ENCODE results near the gene C9orf50.
A peak's percentile ranks its signal among the peaks of the same experiment; 100 is the strongest.

C9orf50 gene

DNA sequence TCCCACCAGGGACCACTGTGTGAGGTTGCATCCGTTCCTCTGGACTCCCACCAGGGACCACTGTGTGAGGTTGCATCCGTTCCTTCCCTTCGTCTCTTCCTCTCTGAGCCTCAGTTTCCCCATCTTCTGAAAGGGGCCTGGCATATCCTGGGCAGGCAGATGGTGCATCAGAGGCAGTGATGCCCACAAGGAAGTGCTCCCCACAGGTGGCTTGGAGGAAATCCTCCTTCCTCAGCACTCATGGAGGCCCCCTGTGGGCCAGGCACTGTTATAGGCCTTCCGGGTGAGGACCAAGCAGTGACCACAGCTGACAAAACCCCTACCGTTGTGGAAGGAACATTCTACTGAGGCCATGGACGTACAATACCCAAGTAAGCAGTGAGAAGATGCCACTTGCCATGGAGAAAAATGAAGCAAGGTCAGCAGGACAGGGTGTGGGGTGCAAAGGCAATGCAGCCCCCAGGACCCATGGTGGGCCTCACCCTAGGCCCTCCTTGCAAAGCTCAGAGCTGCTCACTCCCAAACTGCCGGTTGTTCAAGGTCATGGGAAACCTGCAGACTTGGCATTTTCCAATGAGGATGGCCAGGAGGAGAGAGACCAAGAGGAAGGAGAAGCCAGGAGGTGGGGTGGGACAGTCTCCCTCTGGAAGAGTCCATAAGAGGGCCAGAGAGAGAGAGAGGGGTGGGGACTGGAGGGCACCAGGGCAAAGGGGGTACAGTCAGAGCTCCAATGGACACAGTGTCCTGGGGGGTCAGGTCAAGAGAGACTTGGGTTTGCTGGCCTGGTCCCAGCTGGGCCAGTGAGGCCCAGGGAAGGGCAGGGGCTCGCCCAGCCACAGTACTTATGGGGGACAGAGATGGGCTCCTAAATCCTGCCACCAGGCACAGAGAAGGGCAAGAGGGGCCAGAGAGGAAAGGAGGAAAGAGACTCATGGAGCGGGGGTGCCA is 51.1 kb downstream of the C9orf50 start:
- peak in 1 of 2 experiments; percentile 40 for DNase-seq

DNA sequence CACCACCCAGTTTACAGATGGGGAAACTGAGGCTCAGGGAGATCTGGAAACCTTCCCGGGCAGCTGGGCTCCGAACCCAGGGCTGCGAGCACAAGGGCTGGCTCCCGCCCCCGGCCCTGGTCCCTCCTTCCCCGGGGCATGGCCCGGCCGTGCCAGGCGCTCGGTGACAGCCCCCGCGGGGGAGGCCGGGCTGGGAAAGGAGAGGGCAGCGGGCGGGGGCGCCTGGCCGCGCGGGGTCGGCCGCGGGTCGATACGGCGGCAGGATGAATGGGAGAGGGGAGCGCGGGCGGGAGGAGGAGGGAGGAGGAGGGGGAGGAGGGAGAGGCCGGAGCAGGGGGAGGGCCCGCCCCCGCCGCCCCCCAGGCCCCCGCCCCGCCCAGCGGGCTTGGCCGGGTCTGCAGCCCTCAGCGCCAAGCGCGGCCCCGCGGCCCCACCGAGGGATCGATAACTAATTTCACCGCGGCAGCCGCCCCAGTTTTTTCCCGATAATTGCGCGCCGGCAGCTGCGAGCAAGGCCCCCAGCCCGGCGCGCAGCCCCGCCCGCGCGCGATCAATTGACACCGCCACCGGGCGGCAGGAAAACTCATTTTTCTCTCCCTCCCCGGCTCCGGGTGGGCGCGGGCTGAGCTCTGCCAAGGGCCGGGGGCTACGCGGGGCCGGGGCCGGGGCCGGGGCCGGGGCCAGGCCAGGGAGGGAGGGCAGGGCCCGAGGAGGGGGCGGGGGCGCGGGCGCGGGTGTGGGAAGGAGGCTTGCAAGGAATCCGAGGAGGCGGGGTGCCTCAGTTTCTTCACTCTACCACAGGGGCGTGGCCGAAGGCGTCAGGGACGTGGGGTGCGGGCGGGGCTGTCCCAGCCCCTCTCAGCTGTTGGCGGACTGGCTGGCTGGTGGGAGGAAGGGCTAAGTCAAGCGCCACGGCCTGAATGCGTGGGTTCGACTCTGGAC is 52.1 kb downstream of the C9orf50 start:
- DNase-seq, result peak in 1 of 2 experiments; percentile 30

DNA sequence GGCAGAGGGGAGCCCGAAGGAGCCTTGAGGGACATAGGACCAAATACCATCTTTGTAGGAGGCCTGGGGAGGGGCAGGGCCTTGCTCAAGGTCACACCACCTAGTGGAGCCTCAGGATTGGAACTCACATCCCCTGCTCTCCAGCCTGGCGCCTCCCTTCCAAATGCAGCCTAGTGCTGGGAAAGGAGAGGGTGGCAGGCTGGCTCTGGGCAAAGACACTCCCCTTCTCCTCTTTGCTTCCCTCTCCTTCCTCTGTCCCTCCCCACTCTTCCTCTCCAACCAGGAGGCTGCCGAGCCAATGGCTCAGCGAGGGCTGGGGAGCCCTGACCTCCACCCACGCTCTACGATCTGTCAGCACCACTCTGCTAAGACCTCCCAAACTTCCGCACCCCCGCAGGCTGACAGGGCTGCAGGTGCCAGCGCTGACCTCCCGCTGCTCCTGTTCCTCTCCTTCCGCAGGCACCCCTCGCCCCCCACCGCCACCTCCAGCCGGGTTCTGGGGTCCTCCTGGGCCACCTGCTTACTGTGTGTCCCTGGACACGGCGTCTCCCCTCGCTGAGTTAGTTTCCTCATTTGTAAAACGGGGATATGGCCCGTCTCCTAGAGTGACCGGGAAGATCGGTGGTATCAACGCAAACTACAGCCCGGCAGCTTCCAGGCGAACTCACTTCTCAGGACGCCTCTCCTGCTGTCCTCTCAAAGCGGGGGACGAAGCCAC is 52.9 kb downstream of the C9orf50 start:
- DNase-seq, result peak in 1 of 2 experiments; percentile 31

DNA sequence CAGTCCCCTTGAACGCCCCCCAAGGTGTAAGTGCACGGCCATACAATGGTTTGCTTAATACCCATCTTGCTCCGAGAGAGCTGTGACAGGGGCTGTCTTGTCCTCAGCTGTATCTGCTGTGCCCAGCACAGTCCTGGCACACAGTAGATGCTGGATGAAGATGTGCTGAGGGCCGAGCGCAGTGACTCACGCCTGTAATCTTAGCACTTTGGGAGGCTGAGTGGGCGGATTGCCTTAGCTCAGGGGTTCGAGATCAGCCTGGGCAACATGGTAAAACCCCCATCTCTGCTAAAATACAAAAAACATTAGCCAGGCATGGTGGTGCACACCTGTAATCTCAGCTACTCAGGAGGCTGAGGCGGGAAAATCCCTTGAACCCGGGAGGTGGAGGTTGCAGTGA is 53.6 kb downstream of the C9orf50 start:
- DNase-seq, result no peak

- DNase-seq, result no peak
These were observed 54.2 kb downstream of the C9orf50 start for GRCh38 chr9:129566563-129567266.

- no peak for DNase-seq
These were observed 58.0 kb downstream of the C9orf50 start for GRCh38 chr9:129562917-129563316.

DNA sequence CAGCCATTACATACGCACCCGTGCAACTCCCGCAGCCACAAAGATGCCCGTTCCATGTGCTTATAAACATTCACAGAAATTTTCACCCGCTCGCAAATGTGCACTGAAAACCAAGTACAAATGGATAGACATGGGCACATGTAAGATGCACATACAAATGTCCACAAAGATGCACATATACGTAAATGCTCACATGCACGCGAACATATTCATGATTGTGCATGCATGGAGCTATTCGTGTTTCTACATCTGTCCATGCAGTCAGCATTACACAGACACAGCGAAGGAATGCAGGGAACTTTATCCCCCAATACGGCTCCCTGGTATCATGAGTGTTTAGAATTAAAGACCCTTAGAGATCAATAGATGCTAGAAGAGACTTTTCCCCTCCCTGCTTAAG is 58.4 kb downstream of the C9orf50 start:
- DNase-seq, result no peak

All from NCI-H524 (cell line).